H9 (cell line): ENCODE data around the gene MRPL43. TPM values are rescaled to one million over a fixed set of nuclear protein-coding genes. Genes with fewer than 3 reads are reported as not detected.

Experiments used
- DNase-seq: peaks from one replicate; pipeline ENCODE4 v3.0.0-alpha.2; 2017
- H2AFZ ChIP-seq: one replicate; pipeline ENCODE4 v1.6.1; 2013; ENCODE audit warnings: mild to moderate bottlenecking, low read length, control low read depth, moderate library complexity
- H2AK5ac ChIP-seq: 2 replicates; pipeline ENCODE4 v1.6.1; 2013; ENCODE audit warnings: low read length, control low read depth, mixed read lengths; ENCODE audit not compliant: insufficient read length
- H2BK120ac ChIP-seq: one replicate; pipeline ENCODE4 v1.6.1; 2013; ENCODE audit warnings: low read depth, mild to moderate bottlenecking, low read length, control low read depth, inconsistent platforms; ENCODE audit not compliant: poor library complexity, severe bottlenecking
- H2BK12ac ChIP-seq: 2 replicates; pipeline ENCODE4 v1.6.1; 2013; ENCODE audit warnings: low read length, control low read depth, mixed read lengths, low read depth; ENCODE audit not compliant: insufficient read length
- H2BK15ac ChIP-seq: 2 replicates; pipeline ENCODE4 v1.6.1; 2013; ENCODE audit warnings: low read depth, low read length, control low read depth
- H2BK20ac ChIP-seq: one replicate; pipeline ENCODE4 v1.6.1; 2013; ENCODE audit warnings: low read depth, mild to moderate bottlenecking, low read length, control low read depth, inconsistent platforms; ENCODE audit not compliant: poor library complexity, severe bottlenecking
- H2BK5ac ChIP-seq: 2 replicates; pipeline ENCODE4 v1.6.1; 2013; ENCODE audit warnings: low read length, control low read depth, mixed read lengths; ENCODE audit not compliant: insufficient read length
- H3K14ac ChIP-seq: 2 replicates; pipeline ENCODE4 v1.6.1; 2013; ENCODE audit warnings: low read length, control low read depth; ENCODE audit not compliant: insufficient read depth
- H3K18ac ChIP-seq: 2 replicates; pipeline ENCODE4 v1.6.1; 2013; ENCODE audit warnings: low read depth, mild to moderate bottlenecking, mixed read lengths, low read length, control low read depth; ENCODE audit not compliant: insufficient read length
- H3K23ac ChIP-seq: 2 replicates; pipeline ENCODE4 v1.6.1; 2013; ENCODE audit warnings: low read length, control low read depth, mixed read lengths, low read depth; ENCODE audit not compliant: insufficient read length
- H3K23me2 ChIP-seq: 2 replicates; pipeline ENCODE4 v1.6.1; 2013; ENCODE audit warnings: low read depth, mild to moderate bottlenecking, mixed read lengths, low read length, control low read depth; ENCODE audit not compliant: insufficient read length, poor library complexity, severe bottlenecking
- H3K27ac ChIP-seq: 2 replicates; pipeline ENCODE4 v1.5.1; 2013; ENCODE audit warnings: low read length, control low read depth, mixed read lengths, low read depth; ENCODE audit not compliant: insufficient read length
- H3K27me3 ChIP-seq: 2 replicates; pipeline ENCODE4 v1.6.1; 2013; ENCODE audit warnings: low read length, control low read depth, inconsistent platforms; ENCODE audit not compliant: insufficient read depth
- H3K4ac ChIP-seq: 2 replicates; pipeline ENCODE4 v1.6.1; 2013; ENCODE audit warnings: low read depth, mild to moderate bottlenecking, control low read depth, inconsistent platforms, low read length, moderate library complexity
- H3K4me1 ChIP-seq: 2 replicates; pipeline ENCODE4 v1.6.1; 2013; ENCODE audit warnings: low read length, control low read depth, inconsistent platforms; ENCODE audit not compliant: insufficient read depth
- H3K4me2 ChIP-seq: 2 replicates; pipeline ENCODE4 v1.6.1; 2013; ENCODE audit warnings: low read length, control low read depth, mixed read lengths; ENCODE audit not compliant: insufficient read length, insufficient read depth
- H3K56ac ChIP-seq: 2 replicates; pipeline ENCODE4 v1.6.1; 2013; ENCODE audit warnings: low read depth, mild to moderate bottlenecking, mixed read lengths, low read length, control low read depth; ENCODE audit not compliant: insufficient read length
- H3K79me1 ChIP-seq: 2 replicates; pipeline ENCODE4 v1.6.1; 2013; ENCODE audit warnings: low read depth, mild to moderate bottlenecking, moderate library complexity, low read length, control low read depth, inconsistent platforms; ENCODE audit not compliant: insufficient read depth, poor library complexity, severe bottlenecking
- H3K79me2 ChIP-seq: 2 replicates; pipeline ENCODE4 v1.6.1; 2013; ENCODE audit warnings: low read length, control low read depth, inconsistent platforms; ENCODE audit not compliant: insufficient read depth
- H3K9ac ChIP-seq: 2 replicates; pipeline ENCODE4 v1.6.1; 2013; ENCODE audit warnings: low read length, control low read depth, mixed read lengths; ENCODE audit not compliant: insufficient read length; ENCODE audit errors: extremely low read depth
- H3K9me3 ChIP-seq: one replicate; pipeline ENCODE4 v1.6.1; 2013; ENCODE audit warnings: low read depth, low read length, inconsistent platforms; ENCODE audit not compliant: control insufficient read depth
- H3T11ph ChIP-seq: one replicate; pipeline ENCODE4 v1.6.1; 2013; ENCODE audit warnings: mild to moderate bottlenecking, low read length, control low read depth, inconsistent platforms
- H4K20me1 ChIP-seq: one replicate; pipeline ENCODE4 v1.6.1; 2013; ENCODE audit not compliant: control insufficient read depth, insufficient read length, insufficient read depth
- H4K5ac ChIP-seq: 2 replicates; pipeline ENCODE4 v1.6.1; 2013; ENCODE audit warnings: low read depth, mild to moderate bottlenecking, mixed read lengths, low read length, control low read depth; ENCODE audit not compliant: insufficient read length
- H4K8ac ChIP-seq: replicated peaks from 2 replicates; pipeline ENCODE4 v1.6.1; 2013; ENCODE audit warnings: low read length, control low read depth, mixed read lengths, low read depth; ENCODE audit not compliant: insufficient read length
- H4K91ac ChIP-seq: 2 replicates; pipeline ENCODE4 v1.6.1; 2013; ENCODE audit warnings: low read depth, mild to moderate bottlenecking, moderate library complexity, mixed read lengths, low read length, control low read depth; ENCODE audit not compliant: insufficient read length
- H3K27ac Mint-ChIP-seq, 3 experiments: 2 replicates in 2 of 3; 3 replicates in 1 of 3; pipeline ENCODE4 v1.8.0; 2020 to 2021; ENCODE audit warnings: mixed read lengths in 3 of 3, mild to moderate bottlenecking in 1 of 3, moderate library complexity in 1 of 3
- H3K27me3 Mint-ChIP-seq: 2 replicates; pipeline ENCODE4 v1.8.0; 2021; ENCODE audit warnings: low read depth, mild to moderate bottlenecking, moderate library complexity, mixed read lengths
- H3K36me3 Mint-ChIP-seq, 3 experiments: 2 replicates in 2 of 3; 3 replicates in 1 of 3; pipeline ENCODE4 v1.8.0; 2020 to 2021; ENCODE audit warnings: low read depth in 3 of 3, mixed read lengths in 3 of 3; ENCODE audit not compliant: insufficient read depth in 1 of 3
- H3K4me1 Mint-ChIP-seq, 2 experiments: 2 replicates each; pipeline ENCODE4 v1.8.0; 2020; ENCODE audit warnings: mixed read lengths in 2 of 2
- H3K4me3 Mint-ChIP-seq, 2 experiments: 2 replicates in 1 of 2; 3 replicates in 1 of 2; pipeline ENCODE4 v1.8.0; 2020 to 2021; ENCODE audit warnings: mild to moderate bottlenecking in 2 of 2, mixed read lengths in 2 of 2, moderate library complexity in 1 of 2
- H3K9me3 Mint-ChIP-seq, 2 experiments: 2 replicates in 1 of 2; 3 replicates in 1 of 2; pipeline ENCODE4 v1.8.0; 2020; ENCODE audit warnings: mild to moderate bottlenecking in 2 of 2, mixed read lengths in 2 of 2, moderate library complexity in 1 of 2
- WGBS: extraction: QIAGEN DNeasy Blood & Tissue Kit; methylation state at CpG from one replicate; pipeline ENCODE4 v1.1.7; 2013; ENCODE audit warnings: missing lambda C conversion rate, low lambda C conversion rate, mixed read lengths; ENCODE audit not compliant: insufficient read length; ENCODE audit errors: extremely low coverage; 5-methylcytosine and 5-hydroxymethylcytosine counted together
- total RNA-seq: library from RNA; stranded (reverse); gene quantifications from 2 replicates; pipeline ENCODE4 v1.2.1, GENCODE V29; 2021
- TF ChIP-seq, protein P1 (sequence below): fragments of 200-600 bp; sonication (generic); conservative IDR thresholded peaks from 3 replicates; pipeline ENCODE4 v1.8.0; 2021; ENCODE audit warnings: antibody characterized with exemption, mild to moderate bottlenecking

The MRPL43 gene
- total RNA-seq, 1 experiment from 2014 or later: 70.3 TPM

- Mint-ChIP-seq H3K36me3 (peaks cover 3 to 33% (median 22%) of the 10 kb centered on the region in 3 experiments; a peak in 5 of 7 replicates), H3K4me1 (peaks cover under 1 to 1% of the 10 kb centered on the region in 2 experiments), H3K27ac (no peak overlapping the region), H3K4me3 (no peak overlapping the region), H3K9me3 (no peaks in the 10 kb centered on the region), H3K27me3 (no peaks in the 10 kb centered on the region; the same call in 1 of the 2 replicates)
- no peaks in the 10 kb centered on the region for H3K4me1 ChIP-seq
- H3K4ac ChIP-seq: no peak overlapping the region
- H2BK20ac ChIP-seq: no peak overlapping the region
- no peak overlapping the region for H2BK120ac ChIP-seq
- DNase-seq: no peak
- no peak overlapping the region for H2AFZ ChIP-seq
- no peak overlapping the region for H3K14ac ChIP-seq
- no peaks in the 10 kb centered on the region for H3K27me3 ChIP-seq
- H3K27ac ChIP-seq: no peak overlapping the region
- no CpG with 5 or more reads among the region's 5 CpGs for WGBS
- H3K56ac ChIP-seq: no peak overlapping the region
- no peak overlapping the region for H3K9ac ChIP-seq
- H4K20me1 ChIP-seq: no peaks in the 10 kb centered on the region
- H3K18ac ChIP-seq: no peak overlapping the region
- no peak overlapping the region for H2AK5ac ChIP-seq
- no peak overlapping the region for H2BK15ac ChIP-seq
- H3K4me2 ChIP-seq: no peak overlapping the region
- no peak overlapping the region for H3K23ac ChIP-seq
- H3K9me3 ChIP-seq: no peaks in the 10 kb centered on the region
- H3T11ph ChIP-seq: no peak overlapping the region
- H4K8ac ChIP-seq: no peak overlapping the region
- H3K79me2 ChIP-seq: no peaks in the 10 kb centered on the region; the same call in 1 of the 2 replicates
- H3K79me1 ChIP-seq: no peaks in the 10 kb centered on the region
- no peak overlapping the region for H4K5ac ChIP-seq
- no peak overlapping the region for H2BK5ac ChIP-seq
- no peak overlapping the region for H2BK12ac ChIP-seq
- H3K23me2 ChIP-seq: no peaks in the 10 kb centered on the region
- no peak overlapping the region for H4K91ac ChIP-seq
- TF ChIP-seq, protein P1, sequence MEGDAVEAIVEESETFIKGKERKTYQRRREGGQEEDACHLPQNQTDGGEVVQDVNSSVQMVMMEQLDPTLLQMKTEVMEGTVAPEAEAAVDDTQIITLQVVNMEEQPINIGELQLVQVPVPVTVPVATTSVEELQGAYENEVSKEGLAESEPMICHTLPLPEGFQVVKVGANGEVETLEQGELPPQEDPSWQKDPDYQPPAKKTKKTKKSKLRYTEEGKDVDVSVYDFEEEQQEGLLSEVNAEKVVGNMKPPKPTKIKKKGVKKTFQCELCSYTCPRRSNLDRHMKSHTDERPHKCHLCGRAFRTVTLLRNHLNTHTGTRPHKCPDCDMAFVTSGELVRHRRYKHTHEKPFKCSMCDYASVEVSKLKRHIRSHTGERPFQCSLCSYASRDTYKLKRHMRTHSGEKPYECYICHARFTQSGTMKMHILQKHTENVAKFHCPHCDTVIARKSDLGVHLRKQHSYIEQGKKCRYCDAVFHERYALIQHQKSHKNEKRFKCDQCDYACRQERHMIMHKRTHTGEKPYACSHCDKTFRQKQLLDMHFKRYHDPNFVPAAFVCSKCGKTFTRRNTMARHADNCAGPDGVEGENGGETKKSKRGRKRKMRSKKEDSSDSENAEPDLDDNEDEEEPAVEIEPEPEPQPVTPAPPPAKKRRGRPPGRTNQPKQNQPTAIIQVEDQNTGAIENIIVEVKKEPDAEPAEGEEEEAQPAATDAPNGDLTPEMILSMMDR: no peak
Observed at GRCh38 chr10:100981178-100981772, 6.0 kb downstream of the MRPL43 start.
